ENCODE data around the gene DBET.
A peak's percentile ranks its signal among the peaks of the same experiment; 100 is the strongest.

DNA sequence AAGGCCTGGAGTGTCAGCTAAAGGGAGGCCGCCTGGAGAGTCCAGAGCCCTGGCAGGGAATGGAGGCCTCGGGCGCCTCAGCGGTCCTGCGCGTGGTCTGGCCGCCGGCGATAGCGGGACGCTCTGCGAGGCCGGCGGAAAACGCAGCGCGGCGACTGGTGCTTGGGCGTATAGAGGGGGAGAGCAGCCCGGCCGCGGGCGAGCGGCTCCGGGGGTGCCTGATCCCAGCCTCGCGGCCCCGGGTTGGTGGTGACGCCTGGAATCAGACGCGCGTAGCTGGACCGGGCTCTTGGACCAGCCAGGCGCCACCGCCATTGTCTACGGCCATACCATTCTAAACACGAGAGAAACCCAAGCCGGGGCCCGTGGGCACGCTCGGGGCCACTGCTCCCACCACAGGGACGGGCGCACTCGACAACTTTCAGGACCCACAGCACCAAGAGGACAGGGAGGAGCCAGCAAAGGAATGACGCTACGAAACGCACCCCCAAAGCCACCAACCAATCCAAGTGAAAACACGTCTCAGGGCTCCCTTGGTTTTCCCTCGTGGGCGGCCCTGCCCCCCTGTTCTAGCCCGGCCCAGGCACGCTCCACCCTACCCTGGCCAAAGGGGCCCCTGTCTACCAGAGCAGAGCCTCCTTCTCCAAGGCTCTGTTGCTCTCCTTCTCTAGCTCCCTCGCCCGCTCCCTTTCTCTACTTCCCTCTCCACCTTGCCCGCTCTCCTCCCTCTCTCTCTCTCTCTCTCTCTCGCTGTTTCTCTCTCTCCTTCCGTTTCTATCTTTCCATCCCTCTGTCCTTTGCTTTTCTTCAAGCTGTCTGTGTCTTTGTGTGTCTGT, 45.1 kb upstream of the DBET start:
- TF ChIP-seq EZH2 (IDR thresholded peaks at IDR 0.05; ENCODE audit: insufficient read depth, poor library complexity, severe bottlenecking), result peak; percentile 59
- no peak for TF ChIP-seq EZH2phosphoT487 (IDR thresholded peaks at IDR 0.05; ENCODE audit: insufficient read depth, low read depth)
